HG02763 (cell line): ENCODE results near the gene APBA2.

Source experiments
- ATAC-seq: cut with Tn5 transposase; IDR thresholded peaks from one replicate; pipeline ENCODE4 v1.9.1; 2021; ENCODE audit warnings: mild to moderate bottlenecking, moderate library complexity; ENCODE audit not compliant: unreplicated experiment

APBA2 gene

GRCh38 chr15:29113336-29114220, 227.8 kb downstream of the APBA2 start:
- no peak for ATAC-seq

- no peak for ATAC-seq
These were observed 228.7 kb downstream of the APBA2 start for GRCh38 chr15:29114221-29115092.

- ATAC-seq: no peak
These were observed 229.6 kb downstream of the APBA2 start for GRCh38 chr15:29115093-29115991.

GRCh38 chr15:29116970-29117700, 231.4 kb downstream of the APBA2 start:
- ATAC-seq: no peak

- ATAC-seq: no peak
These were observed 232.0 kb downstream of the APBA2 start for GRCh38 chr15:29117778-29118177.

GRCh38 chr15:29119847-29120246, 234.1 kb downstream of the APBA2 start:
- ATAC-seq: no peak

- ATAC-seq: no peak
These were observed 235.0 kb downstream of the APBA2 start for GRCh38 chr15:29120593-29121368.

- ATAC-seq: no peak
These were observed 235.5 kb downstream of the APBA2 start for GRCh38 chr15:29121369-29121656.

GRCh38 chr15:29121907-29122306, 236.1 kb downstream of the APBA2 start:
- no peak for ATAC-seq

GRCh38 chr15:29122506-29122905, 236.7 kb downstream of the APBA2 start:
- ATAC-seq: no peak

GRCh38 chr15:29123171-29123570, 237.4 kb downstream of the APBA2 start:
- no peak for ATAC-seq

- no peak for ATAC-seq
These were observed 238.2 kb downstream of the APBA2 start for GRCh38 chr15:29123991-29124390.

GRCh38 chr15:29124581-29125381, 239.0 kb downstream of the APBA2 start:
- ATAC-seq: no peak

GRCh38 chr15:29125382-29126207, 239.8 kb downstream of the APBA2 start:
- ATAC-seq: no peak

- ATAC-seq: no peak
These were observed 240.4 kb downstream of the APBA2 start for GRCh38 chr15:29126208-29126536.

- ATAC-seq: no peak
These were observed 241.2 kb downstream of the APBA2 start for GRCh38 chr15:29126821-29127461.
